A673 (cell line): ENCODE measurements around the gene PDE8B.

ENCODE experiments used
- CTCF ChIP-seq: fragments of 300-800, 200-600 bp; sonication (generic); conservative IDR thresholded peaks from 2 replicates; pipeline ENCODE4 v1.5.1; 2017; ENCODE audit warnings: low read depth, mild to moderate bottlenecking, antibody characterized with exemption, low read length, moderate library complexity, mixed read lengths
- EZH2 ChIP-seq: fragments of 200-600 bp; sonication (generic); IDR thresholded peaks from 2 replicates; pipeline ENCODE4 v1.6.1; 2017; ENCODE audit warnings: borderline replicate concordance, low read depth, mild to moderate bottlenecking, mixed read lengths, antibody characterized with exemption, low read length; ENCODE audit not compliant: poor library complexity, severe bottlenecking

- no peak for TF ChIP-seq CTCF
- no peak for TF ChIP-seq EZH2
Observed at GRCh38 chr5:77182367-77182766, 28.1 kb upstream of the PDE8B start.
